Neuronal stem cell (in vitro differentiated cells): ENCODE results near the gene SLC39A11.
A peak's percentile ranks its signal among the peaks of the same experiment; 100 is the strongest.

ENCODE experiments used
- DNase-seq: peaks from one replicate; pipeline ENCODE4 v3.0.0-alpha.2; 2013; ENCODE audit warnings: low spot score
- H2AFZ ChIP-seq: one replicate; pipeline ENCODE4 v1.6.1; 2013; ENCODE audit warnings: mild to moderate bottlenecking, low read length, inconsistent platforms
- H2AK5ac ChIP-seq: 2 replicates; pipeline ENCODE4 v1.6.1; 2013; ENCODE audit warnings: low read depth, mild to moderate bottlenecking, inconsistent platforms, low read length, moderate library complexity, mixed read lengths
- H2BK120ac ChIP-seq: 2 replicates; pipeline ENCODE4 v1.6.1; 2013; ENCODE audit warnings: low read depth, mild to moderate bottlenecking, inconsistent platforms, low read length, moderate library complexity, mixed read lengths
- H2BK12ac ChIP-seq: one replicate; pipeline ENCODE4 v1.6.1; 2013; ENCODE audit warnings: low read length, inconsistent platforms
- H2BK15ac ChIP-seq: 2 replicates; pipeline ENCODE4 v1.6.1; 2013; ENCODE audit warnings: mild to moderate bottlenecking, low read length, inconsistent platforms, mixed read lengths
- H2BK5ac ChIP-seq: one replicate; pipeline ENCODE4 v1.6.1; 2013; ENCODE audit warnings: inconsistent platforms, mild to moderate bottlenecking, low read length, moderate library complexity
- H3K14ac ChIP-seq: one replicate; pipeline ENCODE4 v1.6.1; 2013; ENCODE audit warnings: low read length, inconsistent platforms
- H3K18ac ChIP-seq: 2 replicates; pipeline ENCODE4 v1.6.1; 2013; ENCODE audit warnings: low read length, inconsistent platforms
- H3K23ac ChIP-seq: 2 replicates; pipeline ENCODE4 v1.6.1; 2013; ENCODE audit warnings: low read depth, mild to moderate bottlenecking, mixed read lengths, low read length, inconsistent platforms; ENCODE audit not compliant: poor library complexity
- H3K27ac ChIP-seq: replicated peaks from 3 replicates; pipeline ENCODE4 v1.5.1; 2013; ENCODE audit warnings: low read length, inconsistent platforms
- H3K27me3 ChIP-seq, 3 experiments: 2 replicates each; pipeline ENCODE4 v1.6.1; 2013; ENCODE audit warnings: low read length in 3 of 3, mild to moderate bottlenecking in 2 of 3, inconsistent platforms in 1 of 3, low read depth in 1 of 3, mixed read lengths in 1 of 3, moderate library complexity in 1 of 3; ENCODE audit not compliant: control insufficient read depth in 3 of 3, insufficient read depth in 3 of 3
- H3K36me3 ChIP-seq, 2 donors: replicated peaks in 1 of 2; 2 replicates each; pipeline ENCODE4 v1.6.1; 2013; ENCODE audit warnings: low read length in 2 of 2; ENCODE audit not compliant: control insufficient read depth in 2 of 2, insufficient read depth in 2 of 2
- H3K4ac ChIP-seq: 2 replicates; pipeline ENCODE4 v1.6.1; 2013; ENCODE audit warnings: inconsistent platforms, mild to moderate bottlenecking, low read length, moderate library complexity
- H3K4me1 ChIP-seq, 2 donors: 1 replicate in 1 of 2; 2 replicates in 1 of 2; pipeline ENCODE4 v1.6.1; 2013; ENCODE audit warnings: low read length in 2 of 2, low read depth in 1 of 2; ENCODE audit not compliant: control insufficient read depth in 2 of 2, insufficient read depth in 1 of 2
- H3K4me2 ChIP-seq: one replicate; pipeline ENCODE4 v1.6.1; 2013; ENCODE audit warnings: mild to moderate bottlenecking, low read length, inconsistent platforms; ENCODE audit not compliant: insufficient read depth, poor library complexity, severe bottlenecking
- H3K4me3 ChIP-seq, 2 donors: 2 replicates each; pipeline ENCODE4 v1.5.1; 2013; ENCODE audit warnings: low read length in 2 of 2, mild to moderate bottlenecking in 2 of 2, inconsistent platforms in 1 of 2, moderate library complexity in 1 of 2
- H3K79me1 ChIP-seq: one replicate; pipeline ENCODE4 v1.6.1; 2013; ENCODE audit warnings: low read depth, mild to moderate bottlenecking, inconsistent platforms, low read length, moderate library complexity
- H3K9ac ChIP-seq: one replicate; pipeline ENCODE4 v1.6.1; 2013; ENCODE audit warnings: mild to moderate bottlenecking, low read depth, low read length, inconsistent platforms; ENCODE audit not compliant: poor library complexity
- H3K9me3 ChIP-seq, 2 donors: replicated peaks in 1 of 2; 2 replicates each; pipeline versions ENCODE3 to v1.6.1; 2013; ENCODE audit warnings: low read length in 2 of 2, mild to moderate bottlenecking in 2 of 2, inconsistent platforms in 1 of 2, low read depth in 1 of 2, mixed read lengths in 1 of 2, moderate library complexity in 1 of 2; ENCODE audit not compliant: control insufficient read depth in 2 of 2, insufficient read depth in 1 of 2
- H4K8ac ChIP-seq: one replicate; pipeline ENCODE4 v1.6.1; 2013; ENCODE audit warnings: low read depth, mild to moderate bottlenecking, inconsistent platforms, low read length, moderate library complexity
- H4K91ac ChIP-seq: one replicate; pipeline ENCODE4 v1.6.1; 2013; ENCODE audit warnings: low read length, low read depth, mild to moderate bottlenecking, inconsistent platforms; ENCODE audit not compliant: poor library complexity
- WGBS, 2 donors: extraction: QIAGEN DNeasy Blood & Tissue Kit; methylation state at CpG; one replicate each; pipeline ENCODE4 v1.1.7; 2013; ENCODE audit warnings: missing lambda C conversion rate in 2 of 2, mixed read lengths in 1 of 2; ENCODE audit not compliant: insufficient read length in 2 of 2, insufficient replicate concordance in 1 of 2; ENCODE audit errors: extremely low coverage in 2 of 2; 5-methylcytosine and 5-hydroxymethylcytosine counted together

SLC39A11 gene

GRCh38 chr17:72954579-72954978 lies 137.9 kb downstream of the SLC39A11 start:
- H3K27me3 ChIP-seq, result no peaks in the 10 kb centered on the region
- no peak overlapping the region for H3K4ac ChIP-seq
- no peaks in the 10 kb centered on the region for H3K79me1 ChIP-seq
- H2BK5ac ChIP-seq, result no peak overlapping the region
- no peak overlapping the region for H4K91ac ChIP-seq
- H3K4me1 ChIP-seq, result peaks cover 7 to 11% of the 10 kb centered on the region in 2 donors
- H3K9me3 ChIP-seq, result no peaks in the 10 kb centered on the region
- H4K8ac ChIP-seq, result no peak overlapping the region
- H2AFZ ChIP-seq, result no peak overlapping the region
- no peak overlapping the region for H3K4me3 ChIP-seq
- no peak overlapping the region for H2BK12ac ChIP-seq
- H3K23ac ChIP-seq, result no peak overlapping the region
- DNase-seq, result no peak
- no peak overlapping the region for H3K14ac ChIP-seq
- no peak overlapping the region for H2BK120ac ChIP-seq
- WGBS, 2 donors, result no CpG with 5 or more reads among the region's 8 CpGs
- no peaks in the 10 kb centered on the region for H3K36me3 ChIP-seq
- H2AK5ac ChIP-seq, result peak overlapping the region; percentile 30
- H3K9ac ChIP-seq, result no peak overlapping the region
- no peak overlapping the region for H3K18ac ChIP-seq
- H2BK15ac ChIP-seq, result no peak overlapping the region
- H3K27ac ChIP-seq, result no peak overlapping the region
- no peak overlapping the region for H3K4me2 ChIP-seq

- Histone ChIP-seq H3K79me1 (no peaks in the 10 kb centered on the region), H3K27ac (no peak overlapping the region), H3K23ac (no peak overlapping the region), H3K4me2 (no peak overlapping the region), H3K4me3 (no peak overlapping the region), H3K18ac (no peak overlapping the region), H3K4ac (no peak overlapping the region), H3K9me3 (no peaks in the 10 kb centered on the region), H2BK120ac (no peak overlapping the region), H4K8ac (no peak overlapping the region), H2BK12ac (peak overlapping the region; percentile 80), H3K4me1 (peaks cover 7 to 11% of the 10 kb centered on the region in 2 donors), H3K9ac (no peak overlapping the region), H3K14ac (no peak overlapping the region), H2BK5ac (no peak overlapping the region), H2AFZ (no peak overlapping the region), H3K27me3 (no peaks in the 10 kb centered on the region), H2AK5ac (no peak overlapping the region), H3K36me3 (no peaks in the 10 kb centered on the region), H4K91ac (no peak overlapping the region), H2BK15ac (no peak overlapping the region)
- no peak for DNase-seq
- no CpG with 5 or more reads among the region's 11 CpGs for WGBS, 2 donors
Observed at GRCh38 chr17:72953621-72954020, 138.9 kb downstream of the SLC39A11 start.

- H2AK5ac ChIP-seq, result no peak overlapping the region
- H2BK12ac ChIP-seq, result no peak overlapping the region
- no peak for DNase-seq
- H2BK15ac ChIP-seq, result no peak overlapping the region
- no peak overlapping the region for H3K4me3 ChIP-seq
- no CpG with 5 or more reads among the region's 10 CpGs for WGBS, 2 donors
- H2BK120ac ChIP-seq, result no peak overlapping the region
- no peak overlapping the region for H4K8ac ChIP-seq
- peak overlapping the region; percentile 41 for H3K18ac ChIP-seq
- no peak overlapping the region for H3K4ac ChIP-seq
- H3K4me1 ChIP-seq, result peaks cover 9 to 11% of the 10 kb centered on the region in 2 donors
- H3K27ac ChIP-seq, result no peak overlapping the region
- no peak overlapping the region for H4K91ac ChIP-seq
- no peaks in the 10 kb centered on the region for H3K9me3 ChIP-seq
- no peak overlapping the region for H3K4me2 ChIP-seq
- peak overlapping the region; percentile 20 for H2AFZ ChIP-seq
- H3K9ac ChIP-seq, result no peak overlapping the region
- no peaks in the 10 kb centered on the region for H3K27me3 ChIP-seq
- H3K14ac ChIP-seq, result no peak overlapping the region
- H3K23ac ChIP-seq, result no peak overlapping the region
- H3K36me3 ChIP-seq, result no peaks in the 10 kb centered on the region
- H2BK5ac ChIP-seq, result no peak overlapping the region
- H3K79me1 ChIP-seq, result no peaks in the 10 kb centered on the region
Observed at GRCh38 chr17:72952641-72953315, 139.7 kb downstream of the SLC39A11 start.

GRCh38 chr17:72952220-72952619 lies 140.3 kb downstream of the SLC39A11 start:
- no peak overlapping the region for H2AK5ac ChIP-seq
- no peak overlapping the region for H2AFZ ChIP-seq
- no peaks in the 10 kb centered on the region for H3K27me3 ChIP-seq
- H3K36me3 ChIP-seq, result no peaks in the 10 kb centered on the region
- no peak overlapping the region for H2BK120ac ChIP-seq
- peaks cover 0 to 1% of the 10 kb centered on the region in 2 donors for H3K9me3 ChIP-seq
- H3K27ac ChIP-seq, result no peak overlapping the region
- no peak overlapping the region for H3K9ac ChIP-seq
- no peak overlapping the region for H3K4me3 ChIP-seq
- H4K91ac ChIP-seq, result no peak overlapping the region
- H3K4me1 ChIP-seq, result peaks cover 11% of the 10 kb centered on the region in 2 donors
- H3K4ac ChIP-seq, result no peak overlapping the region
- H2BK15ac ChIP-seq, result no peak overlapping the region
- no peak for DNase-seq
- no peak overlapping the region for H2BK12ac ChIP-seq
- H4K8ac ChIP-seq, result no peak overlapping the region
- H3K79me1 ChIP-seq, result no peaks in the 10 kb centered on the region
- H3K4me2 ChIP-seq, result no peak overlapping the region
- no CpG with 5 or more reads among the region's 5 CpGs for whole genome bisulfite sequencing, 2 donors
- H3K14ac ChIP-seq, result no peak overlapping the region
- no peak overlapping the region for H2BK5ac ChIP-seq
- H3K23ac ChIP-seq, result no peak overlapping the region
- no peak overlapping the region for H3K18ac ChIP-seq
